ENCODE measurements around the gene POMT2. TPM values are rescaled to one million over a fixed set of nuclear protein-coding genes. Genes with fewer than 3 reads are reported as not detected.

The POMT2 gene
- total RNA-seq, 1 experiment from 2014 or later = 15.4 TPM

GRCh38 chr14:77267937-77268699 is 52.6 kb downstream of the POMT2 start:
- DNase-seq (ENCODE audit: low read depth) = no peak

GRCh38 chr14:77266336-77266735 is 54.3 kb downstream of the POMT2 start:
- DNase-seq (ENCODE audit: low read depth) = no peak

- DNase-seq (ENCODE audit: low read depth) = no peak
Observed at GRCh38 chr14:77265561-77266335, 54.9 kb downstream of the POMT2 start.

GRCh38 chr14:77265187-77265515 is 55.5 kb downstream of the POMT2 start:
- no peak for DNase-seq (ENCODE audit: low read depth)

- DNase-seq (ENCODE audit: low read depth) = no peak
Observed at GRCh38 chr14:77264466-77265186, 56.1 kb downstream of the POMT2 start.

GRCh38 chr14:77260631-77261030 is 60.1 kb downstream of the POMT2 start:
- no peak for DNase-seq (ENCODE audit: low read depth)

GRCh38 chr14:77260199-77260598 is 60.5 kb downstream of the POMT2 start:
- no peak for DNase-seq (ENCODE audit: low read depth)

GRCh38 chr14:77259025-77259715 is 61.5 kb downstream of the POMT2 start:
- no peak for DNase-seq (ENCODE audit: low read depth)

- DNase-seq (ENCODE audit: low read depth) = no peak
Observed at GRCh38 chr14:77258566-77258965, 62.1 kb downstream of the POMT2 start.

- no peak for DNase-seq (ENCODE audit: low read depth)
Observed at GRCh38 chr14:77257700-77258099, 63.0 kb downstream of the POMT2 start.

GRCh38 chr14:77256694-77257093 is 64.0 kb downstream of the POMT2 start:
- no peak for DNase-seq (ENCODE audit: low read depth)

GRCh38 chr14:77253333-77254190 is 67.1 kb downstream of the POMT2 start:
- DNase-seq (ENCODE audit: low read depth) = no peak

- DNase-seq (ENCODE audit: low read depth) = no peak
Observed at GRCh38 chr14:77251870-77252269, 68.8 kb downstream of the POMT2 start.

- DNase-seq (ENCODE audit: low read depth) = no peak
Observed at GRCh38 chr14:77250927-77251326, 69.8 kb downstream of the POMT2 start.

- no peak for DNase-seq (ENCODE audit: low read depth)
Observed at GRCh38 chr14:77249286-77249685, 71.4 kb downstream of the POMT2 start.

- peak; percentile 27 for DNase-seq (ENCODE audit: low read depth)
Observed at GRCh38 chr14:77248666-77249065, 72.0 kb downstream of the POMT2 start.

GRCh38 chr14:77246784-77247183 is 73.9 kb downstream of the POMT2 start:
- no peak for DNase-seq (ENCODE audit: low read depth)

GRCh38 chr14:77245820-77246219 is 74.9 kb downstream of the POMT2 start:
- no peak for DNase-seq (ENCODE audit: low read depth)

- no peak for DNase-seq (ENCODE audit: low read depth)
Observed at GRCh38 chr14:77243853-77244252, 76.8 kb downstream of the POMT2 start.

- no peak for DNase-seq (ENCODE audit: low read depth)
Observed at GRCh38 chr14:77242752-77243151, 77.9 kb downstream of the POMT2 start.

GRCh38 chr14:77241955-77242354 is 78.7 kb downstream of the POMT2 start:
- DNase-seq (ENCODE audit: low read depth) = no peak

Data from M059J (cell line).